GM19468 (cell line): ENCODE data around the gene FRY.

Source experiments
- ATAC-seq: cut with Tn5 transposase; IDR thresholded peaks from one replicate; pipeline ENCODE4 v1.9.1; 2021; ENCODE audit warnings: mild to moderate bottlenecking, moderate library complexity, moderate number of reproducible peaks; ENCODE audit not compliant: unreplicated experiment; ENCODE audit errors: extremely low read depth

The FRY gene

GRCh38 chr13:32203221-32203620 lies 171.6 kb downstream of the FRY start:
- ATAC-seq: no peak

- no peak for ATAC-seq
Measured at GRCh38 chr13:32203736-32204135, 172.2 kb downstream of the FRY start.

- no peak for ATAC-seq
Measured at GRCh38 chr13:32205431-32206096, 174.0 kb downstream of the FRY start.

GRCh38 chr13:32206097-32206740 lies 174.6 kb downstream of the FRY start:
- ATAC-seq: no peak

GRCh38 chr13:32208860-32209259 lies 177.3 kb downstream of the FRY start:
- ATAC-seq: no peak

- ATAC-seq: no peak
Measured at GRCh38 chr13:32209652-32210051, 178.1 kb downstream of the FRY start.

- ATAC-seq: no peak
Measured at GRCh38 chr13:32210101-32210500, 178.5 kb downstream of the FRY start.

GRCh38 chr13:32211813-32212212 lies 180.2 kb downstream of the FRY start:
- no peak for ATAC-seq

GRCh38 chr13:32212421-32212820 lies 180.8 kb downstream of the FRY start:
- ATAC-seq: no peak

GRCh38 chr13:32213626-32214025 lies 182.1 kb downstream of the FRY start:
- no peak for ATAC-seq

GRCh38 chr13:32214071-32214470 lies 182.5 kb downstream of the FRY start:
- no peak for ATAC-seq

GRCh38 chr13:32216281-32216680 lies 184.7 kb downstream of the FRY start:
- ATAC-seq: no peak

- ATAC-seq: no peak
Measured at GRCh38 chr13:32222046-32222676, 190.6 kb downstream of the FRY start.

GRCh38 chr13:32224916-32225315 lies 193.3 kb downstream of the FRY start:
- no peak for ATAC-seq

GRCh38 chr13:32225481-32225931 lies 193.9 kb downstream of the FRY start:
- no peak for ATAC-seq

GRCh38 chr13:32228330-32229041 lies 196.9 kb downstream of the FRY start:
- ATAC-seq: no peak

- ATAC-seq: no peak
Measured at GRCh38 chr13:32229443-32229842, 197.9 kb downstream of the FRY start.

GRCh38 chr13:32232263-32232662 lies 200.7 kb downstream of the FRY start:
- ATAC-seq: no peak

GRCh38 chr13:32233062-32233461 lies 201.5 kb downstream of the FRY start:
- no peak for ATAC-seq

GRCh38 chr13:32234914-32235313 lies 203.3 kb downstream of the FRY start:
- no peak for ATAC-seq

- no peak for ATAC-seq
Measured at GRCh38 chr13:32237681-32238080, 206.1 kb downstream of the FRY start.
